Measurements from ENCODE around the gene MAJIN.
"Not testable (repeated sequence)": the region's sequence is repeated elsewhere in the genome, so short reads cannot be mapped to it uniquely, and the experiment has no call there.

MAJIN gene

GRCh38 chr11:64971421-64972233, at the start of gene MAJIN:
TSS of gene MAJIN (minus strand) at chr11:64972108. CDS start at chr11:64959405, 12,703 bp downstream.
- DNase-seq (ENCODE audit: low read depth in 2 of 2), result peak; percentile 32 to 47

- DNase-seq (ENCODE audit: low read depth in 2 of 2), result no peak
These were observed 49.6 kb upstream of the MAJIN start for GRCh38 chr11:65021509-65021908.

GRCh38 chr11:65021003-65021402, 49.1 kb upstream of the MAJIN start:
- DNase-seq (ENCODE audit: low read depth in 2 of 2), result no peak

GRCh38 chr11:65019824-65020223, 47.9 kb upstream of the MAJIN start:
- DNase-seq (ENCODE audit: low read depth in 2 of 2), result no peak

- no peak for DNase-seq (ENCODE audit: low read depth in 2 of 2)
These were observed 46.0 kb upstream of the MAJIN start for GRCh38 chr11:65017937-65018336.

- no peak for DNase-seq (ENCODE audit: low read depth in 2 of 2)
These were observed 44.8 kb upstream of the MAJIN start for GRCh38 chr11:65016705-65017104.

- no peak for DNase-seq (ENCODE audit: low read depth in 2 of 2)
These were observed 42.9 kb upstream of the MAJIN start for GRCh38 chr11:65014726-65015227.

GRCh38 chr11:65013888-65014725, 42.2 kb upstream of the MAJIN start, which contains the start of gene ARL2:
TSS of gene ARL2 (plus strand) at chr11:65014160. CDS start at chr11:65014208, 48 bp downstream.
- peak; percentile 69 to 73 for DNase-seq (ENCODE audit: low read depth in 2 of 2)

- peak; percentile 65 to 75 for DNase-seq (ENCODE audit: low read depth in 2 of 2)
These were observed 41.4 kb upstream of the MAJIN start for GRCh38 chr11:65013130-65013887.

- DNase-seq (ENCODE audit: low read depth in 2 of 2), result no peak
These were observed 37.0 kb upstream of the MAJIN start for GRCh38 chr11:65008873-65009272.

GRCh38 chr11:65008016-65008415, 36.1 kb upstream of the MAJIN start:
- no peak for DNase-seq (ENCODE audit: low read depth in 2 of 2)

- DNase-seq (ENCODE audit: low read depth in 2 of 2), result not testable (repeated sequence)
These were observed 32.1 kb upstream of the MAJIN start for GRCh38 chr11:65003968-65004367.

- DNase-seq (ENCODE audit: low read depth in 2 of 2), result no peak
These were observed 31.4 kb upstream of the MAJIN start for GRCh38 chr11:65003282-65003681.

GRCh38 chr11:65002706-65003105, 30.8 kb upstream of the MAJIN start:
- no peak for DNase-seq (ENCODE audit: low read depth in 2 of 2)

GRCh38 chr11:64999478-64999877, 27.6 kb upstream of the MAJIN start:
- no peak for DNase-seq (ENCODE audit: low read depth in 2 of 2)

GRCh38 chr11:64998690-64999431, 27.0 kb upstream of the MAJIN start:
- DNase-seq (ENCODE audit: low read depth in 2 of 2), result no peak

- DNase-seq (ENCODE audit: low read depth in 2 of 2), result no peak
These were observed 26.2 kb upstream of the MAJIN start for GRCh38 chr11:64998141-64998540.

- DNase-seq (ENCODE audit: low read depth in 2 of 2), result peak in 1 of 2 experiments; percentile 13
These were observed 24.9 kb upstream of the MAJIN start, which contains the start of gene BATF2 for GRCh38 chr11:64996710-64997380. TSS of gene BATF2 (minus strand) at chr11:64996971. CDS start at chr11:64996914, 57 bp downstream.

GRCh38 chr11:64996327-64996709, 24.4 kb upstream of the MAJIN start:
- DNase-seq (ENCODE audit: low read depth in 2 of 2), result no peak

- no peak for DNase-seq (ENCODE audit: low read depth in 2 of 2)
These were observed 22.4 kb upstream of the MAJIN start for GRCh38 chr11:64994318-64994717.
